ENCODE results near the gene CCDC91.

CCDC91 gene

GRCh38 chr12:28497889-28498411, 307.7 kb downstream of the CCDC91 start:
- no peak for DNase-seq (ENCODE audit: insufficient read length)
- no peak for FAIRE-seq
- TF ChIP-seq POLR2AphosphoS5 (IDR thresholded peaks at IDR 0.05; ENCODE audit: low read depth, low read length) (no peak), POLR2A (IDR thresholded peaks at IDR 0.05; ENCODE audit: low read depth, low read length) (no peak), TAF1 (IDR thresholded peaks at IDR 0.05; ENCODE audit: borderline replicate concordance, low read depth, low read length) (no peak)

DNA sequence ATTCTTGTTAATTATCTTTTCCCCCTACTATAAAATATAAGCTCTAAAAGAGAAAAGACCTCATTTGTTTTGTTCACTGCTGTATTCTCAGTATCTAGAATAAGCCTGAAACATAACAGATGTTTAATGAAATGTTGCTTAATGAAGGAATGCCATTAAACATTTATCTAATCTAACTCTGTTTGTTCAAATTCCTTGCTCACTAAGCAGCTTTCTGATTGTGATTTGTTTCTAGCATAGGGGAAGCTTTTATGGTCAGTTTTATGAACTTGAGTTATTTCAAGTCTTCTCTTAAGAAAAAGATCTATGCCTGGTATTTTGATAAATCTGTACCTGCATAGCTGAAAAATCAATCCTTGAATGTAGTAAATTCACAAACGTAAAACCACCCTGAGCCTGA, 308.6 kb downstream of the CCDC91 start:
- DNase-seq (ENCODE audit: insufficient read length) (no peak), FAIRE-seq (no peak)
- no peak for TF ChIP-seq POLR2AphosphoS5 (IDR thresholded peaks at IDR 0.05; ENCODE audit: low read depth, low read length)

- FAIRE-seq (no peak), DNase-seq (ENCODE audit: insufficient read length) (no peak)
Measured at GRCh38 chr12:28500373-28501024, 310.2 kb downstream of the CCDC91 start.

DNA sequence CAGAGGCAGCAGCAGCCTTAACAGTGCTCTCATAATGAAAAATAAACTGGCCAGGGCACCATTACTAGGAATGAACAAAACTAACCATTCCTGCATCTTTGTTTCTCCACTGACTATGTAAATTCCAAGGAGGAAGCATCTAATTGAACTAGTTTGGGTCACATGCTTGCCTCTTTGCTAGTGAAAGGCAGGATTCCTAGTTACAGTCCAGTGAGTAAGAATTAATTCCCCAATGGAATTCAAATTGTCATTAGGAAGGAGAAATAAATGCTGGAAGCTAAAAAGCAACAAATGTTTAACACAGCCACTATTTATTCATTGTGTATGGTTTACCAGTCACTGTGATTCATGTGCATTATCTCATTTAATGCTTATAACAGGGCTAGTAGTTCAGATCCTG, 316.0 kb downstream of the CCDC91 start:
- DNase-seq (ENCODE audit: insufficient read length) (no peak), FAIRE-seq (no peak)
- TF ChIP-seq POLR2AphosphoS5 (IDR thresholded peaks at IDR 0.05; ENCODE audit: low read depth, low read length) = no peak
- no peak for TF ChIP-seq TAF1 (IDR thresholded peaks at IDR 0.05; ENCODE audit: borderline replicate concordance, low read depth, low read length)
- no peak for TF ChIP-seq POLR2A (IDR thresholded peaks at IDR 0.05; ENCODE audit: low read depth, low read length)

More at GRCh38 chr12:28500373-28501024, 310.2 kb downstream of the CCDC91 start:
- TF ChIP-seq TAF1 (IDR thresholded peaks at IDR 0.05; ENCODE audit: borderline replicate concordance, low read depth, low read length) (no peak), POLR2A (IDR thresholded peaks at IDR 0.05; ENCODE audit: low read depth, low read length) (no peak), POLR2AphosphoS5 (IDR thresholded peaks at IDR 0.05; ENCODE audit: low read depth, low read length) (no peak)

GRCh38 chr12:28507033-28507432, 316.8 kb downstream of the CCDC91 start:
- TF ChIP-seq POLR2AphosphoS5 (IDR thresholded peaks at IDR 0.05; ENCODE audit: low read depth, low read length) = no peak
- TF ChIP-seq POLR2A (IDR thresholded peaks at IDR 0.05; ENCODE audit: low read depth, low read length) = no peak
- no peak for TF ChIP-seq TAF1 (IDR thresholded peaks at IDR 0.05; ENCODE audit: borderline replicate concordance, low read depth, low read length)
- no peak for FAIRE-seq
- DNase-seq (ENCODE audit: insufficient read length) = no peak

- TF ChIP-seq POLR2A (IDR thresholded peaks at IDR 0.05; ENCODE audit: low read depth, low read length) (no peak), TAF1 (IDR thresholded peaks at IDR 0.05; ENCODE audit: borderline replicate concordance, low read depth, low read length) (no peak), POLR2AphosphoS5 (IDR thresholded peaks at IDR 0.05; ENCODE audit: low read depth, low read length) (no peak)
- DNase-seq (ENCODE audit: insufficient read length) (no peak), FAIRE-seq (no peak)
Measured at GRCh38 chr12:28507867-28508266, 317.6 kb downstream of the CCDC91 start.

GRCh38 chr12:28512406-28512805, 322.1 kb downstream of the CCDC91 start:
- no peak for DNase-seq (ENCODE audit: insufficient read length)
- TF ChIP-seq POLR2AphosphoS5 (IDR thresholded peaks at IDR 0.05; ENCODE audit: low read depth, low read length) (no peak), POLR2A (IDR thresholded peaks at IDR 0.05; ENCODE audit: low read depth, low read length) (no peak), TAF1 (IDR thresholded peaks at IDR 0.05; ENCODE audit: borderline replicate concordance, low read depth, low read length) (no peak)
- FAIRE-seq = no peak

DNA sequence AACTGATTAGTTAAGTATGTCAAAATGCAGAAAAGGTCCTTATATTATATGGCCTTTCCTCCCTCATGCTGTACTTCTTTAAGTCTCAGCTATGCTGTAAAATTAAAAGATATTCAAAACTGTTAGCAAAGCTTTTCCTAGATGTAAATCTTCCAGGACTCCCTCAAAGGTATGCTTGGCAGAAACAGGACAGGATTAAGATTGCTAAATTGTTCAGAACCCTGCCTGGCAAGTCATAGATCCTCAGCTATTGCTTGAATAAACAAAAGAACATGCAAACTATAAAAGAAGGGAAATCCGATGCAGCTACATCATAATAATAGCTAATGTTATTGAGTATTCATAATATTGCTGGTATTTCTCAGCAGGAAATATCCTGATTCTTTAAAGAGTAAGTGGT, 322.6 kb downstream of the CCDC91 start:
- DNase-seq (ENCODE audit: insufficient read length) (no peak), FAIRE-seq (no peak)
- TF ChIP-seq POLR2AphosphoS5 (IDR thresholded peaks at IDR 0.05; ENCODE audit: low read depth, low read length) (no peak), POLR2A (IDR thresholded peaks at IDR 0.05; ENCODE audit: low read depth, low read length) (no peak), TAF1 (IDR thresholded peaks at IDR 0.05; ENCODE audit: borderline replicate concordance, low read depth, low read length) (no peak)

DNA sequence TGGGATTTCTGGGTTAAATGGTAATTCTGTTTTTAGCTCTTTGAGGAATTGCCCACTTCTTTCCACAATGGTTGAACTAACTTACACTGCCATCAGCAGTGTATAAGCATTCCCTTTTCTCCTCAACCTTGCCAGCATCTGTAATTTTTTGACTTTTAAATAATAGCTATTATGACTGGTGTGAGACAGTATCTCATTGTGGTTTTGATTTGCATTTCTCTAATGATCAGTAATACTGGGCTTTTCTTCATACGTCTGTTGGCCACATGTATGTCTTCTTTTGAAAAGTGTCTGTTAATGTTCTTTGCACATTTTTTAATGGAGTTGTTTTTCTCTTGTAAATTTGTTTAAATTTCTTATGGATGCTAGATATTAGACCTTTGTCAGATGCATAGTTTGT, 323.7 kb downstream of the CCDC91 start:
- DNase-seq (ENCODE audit: insufficient read length) (no peak), FAIRE-seq (no peak)

GRCh38 chr12:28517101-28517500, 326.8 kb downstream of the CCDC91 start:
- TF ChIP-seq TAF1 (IDR thresholded peaks at IDR 0.05; ENCODE audit: borderline replicate concordance, low read depth, low read length) = no peak
- TF ChIP-seq POLR2A (IDR thresholded peaks at IDR 0.05; ENCODE audit: low read depth, low read length) = no peak
- no peak for TF ChIP-seq POLR2AphosphoS5 (IDR thresholded peaks at IDR 0.05; ENCODE audit: low read depth, low read length)
- FAIRE-seq (no peak), DNase-seq (ENCODE audit: insufficient read length) (no peak)

More for the DNA sequence above, 323.7 kb downstream of the CCDC91 start:
- TF ChIP-seq POLR2A (IDR thresholded peaks at IDR 0.05; ENCODE audit: low read depth, low read length) (no peak), POLR2AphosphoS5 (IDR thresholded peaks at IDR 0.05; ENCODE audit: low read depth, low read length) (no peak), TAF1 (IDR thresholded peaks at IDR 0.05; ENCODE audit: borderline replicate concordance, low read depth, low read length) (no peak)

GRCh38 chr12:28527631-28528249, 337.5 kb downstream of the CCDC91 start:
- no peak for FAIRE-seq
- no peak for DNase-seq (ENCODE audit: insufficient read length)
- TF ChIP-seq TAF1 (IDR thresholded peaks at IDR 0.05; ENCODE audit: borderline replicate concordance, low read depth, low read length) (no peak), POLR2AphosphoS5 (IDR thresholded peaks at IDR 0.05; ENCODE audit: low read depth, low read length) (no peak), POLR2A (IDR thresholded peaks at IDR 0.05; ENCODE audit: low read depth, low read length) (no peak)

DNA sequence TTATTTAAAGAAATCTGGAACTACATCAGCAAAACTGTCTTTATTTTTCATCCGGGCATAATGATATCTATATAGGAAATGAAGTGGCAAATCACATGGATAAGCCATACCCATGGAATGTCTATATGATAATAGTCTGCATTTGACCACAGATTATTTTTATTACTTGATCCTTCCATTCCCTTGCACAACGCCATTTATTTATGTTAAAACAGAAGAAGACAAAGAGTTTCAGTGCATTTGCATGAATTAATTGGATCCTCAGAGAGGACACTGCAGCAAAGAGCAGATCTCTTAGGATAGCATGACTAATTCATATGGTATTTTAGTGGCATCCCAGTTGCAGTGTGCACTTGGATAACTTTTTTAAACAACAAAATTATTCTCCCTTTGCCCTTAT, 345.0 kb downstream of the CCDC91 start:
- FAIRE-seq = no peak
- no peak for DNase-seq (ENCODE audit: insufficient read length)
- no peak for TF ChIP-seq TAF1 (IDR thresholded peaks at IDR 0.05; ENCODE audit: borderline replicate concordance, low read depth, low read length)
- no peak for TF ChIP-seq POLR2A (IDR thresholded peaks at IDR 0.05; ENCODE audit: low read depth, low read length)
- TF ChIP-seq POLR2AphosphoS5 (IDR thresholded peaks at IDR 0.05; ENCODE audit: low read depth, low read length) = no peak
